HG02798 (cell line): ENCODE measurements around the gene PIK3R1.
A peak's percentile ranks its signal among the peaks of the same experiment; 100 is the strongest.

ENCODE experiments used
- ATAC-seq: cut with Tn5 transposase; IDR thresholded peaks from one replicate; pipeline ENCODE4 v1.9.1; 2021; ENCODE audit warnings: mild to moderate bottlenecking; ENCODE audit not compliant: unreplicated experiment, poor library complexity

Gene PIK3R1

DNA sequence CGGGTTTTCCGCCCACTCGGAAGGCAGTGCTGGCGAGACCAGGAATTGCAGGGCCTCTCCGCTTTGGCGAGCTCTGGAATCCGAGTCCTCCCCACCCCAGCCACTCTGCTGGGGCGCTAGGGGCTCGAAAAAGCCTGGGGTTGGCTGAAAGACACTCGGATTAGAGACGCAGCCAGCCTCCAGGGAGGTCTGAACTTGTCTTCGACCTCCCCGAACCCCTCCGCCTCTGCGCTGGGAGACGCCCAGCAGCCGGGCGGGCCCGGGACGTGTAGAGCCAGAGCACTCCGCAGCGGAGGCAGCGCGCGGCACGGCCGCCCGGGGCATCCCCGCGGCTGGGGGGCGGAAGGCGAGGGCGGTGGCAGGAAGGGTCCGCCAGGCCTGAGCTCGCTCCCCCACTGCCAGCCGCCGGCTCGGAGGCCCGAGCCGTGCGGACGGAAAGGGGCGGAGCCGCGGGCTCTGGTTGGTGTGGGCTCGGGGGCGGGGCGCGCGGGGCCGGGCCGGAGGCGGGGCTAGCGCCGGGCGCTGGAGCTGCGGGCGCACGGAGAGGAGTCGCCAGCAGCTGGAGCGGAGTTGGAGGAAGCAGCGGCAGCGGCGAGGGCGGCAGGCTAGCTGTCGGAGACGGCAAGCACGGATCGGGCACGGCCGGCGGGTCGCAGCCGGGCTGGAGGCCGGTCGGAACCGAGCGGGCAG is at the start of gene PIK3R1:
PIK3R1 (plus strand) TSS at position 549 of the 690 bp plus-strand sequence. CDS start 10,920 bp downstream, outside the sequence.
- peak; percentile 87 for ATAC-seq

DNA sequence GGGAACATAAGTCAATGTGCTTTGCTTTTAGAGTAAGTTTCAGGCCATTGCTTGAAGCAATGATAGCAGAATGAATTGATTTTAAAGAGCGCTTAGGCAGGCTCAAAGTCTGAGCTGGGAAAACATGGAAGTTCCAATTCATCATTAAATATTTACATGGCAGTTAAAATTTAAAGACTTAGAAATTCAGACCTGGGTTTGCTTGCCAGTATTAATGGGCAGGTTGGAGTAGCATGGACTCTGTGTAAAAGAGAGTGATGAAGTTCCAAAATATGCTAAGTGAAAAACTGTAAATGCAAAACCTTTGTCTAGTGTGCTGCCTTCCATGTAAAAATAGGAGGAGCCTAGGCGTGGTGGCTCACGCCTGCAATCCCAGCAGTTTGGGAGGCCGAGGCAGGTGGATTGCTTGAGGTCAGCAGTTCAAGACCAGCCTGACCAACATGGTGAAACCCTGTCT is 48.3 kb upstream of the PIK3R1 start:
- ATAC-seq: no peak

DNA sequence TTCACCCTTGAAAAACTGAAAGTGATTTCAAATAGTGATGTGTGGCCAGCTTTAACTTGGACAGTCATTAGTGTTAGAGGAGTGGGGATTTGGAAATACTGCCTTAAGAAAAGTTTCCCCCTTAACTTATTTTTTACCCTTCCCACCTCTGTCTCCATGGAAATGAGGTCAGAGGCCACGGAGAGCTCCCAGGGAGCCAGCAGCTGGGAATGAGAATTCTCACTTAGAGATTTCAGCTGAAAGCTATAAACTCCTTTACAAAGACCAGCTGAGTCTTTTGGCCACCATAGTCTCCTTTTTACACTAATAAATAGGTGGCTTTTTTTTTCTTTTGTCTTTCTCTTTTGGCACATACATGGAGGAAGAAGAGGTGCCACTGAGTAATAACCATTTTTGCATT is 45.7 kb upstream of the PIK3R1 start:
- ATAC-seq: no peak

DNA sequence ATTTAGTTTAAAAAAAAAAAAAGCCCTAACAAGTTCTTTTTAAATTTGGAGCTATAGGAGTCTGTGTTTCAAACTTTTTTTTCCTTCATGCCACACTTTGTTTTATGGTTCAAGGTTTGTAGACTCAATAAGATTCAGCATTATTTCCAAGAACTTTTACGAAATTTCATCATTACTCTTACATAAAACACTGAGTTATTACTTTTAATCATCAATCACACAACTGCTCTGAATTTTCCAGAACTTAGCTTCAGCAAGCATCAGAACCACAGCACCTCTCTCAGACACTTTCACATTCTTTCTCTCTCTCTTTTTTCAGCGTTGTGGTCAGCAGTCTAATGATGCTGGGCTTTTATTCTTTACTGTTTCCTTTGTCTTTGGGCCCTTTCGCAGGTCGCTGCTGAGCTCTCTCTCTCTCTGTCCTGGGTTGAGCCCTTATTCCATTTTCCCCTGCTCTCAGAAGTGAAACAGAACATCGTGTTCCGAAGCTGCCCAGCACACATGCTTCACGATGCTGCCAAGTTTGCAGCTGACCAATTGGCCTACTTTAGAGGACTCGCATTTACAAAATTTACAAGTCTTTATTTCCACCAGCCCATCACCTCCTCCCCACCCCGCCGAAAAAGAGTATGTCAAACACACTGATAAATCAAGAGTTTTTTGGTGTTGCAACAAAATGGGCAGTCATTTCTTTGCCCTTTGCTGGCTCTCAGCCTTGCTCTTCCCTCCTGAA is 44.6 kb upstream of the PIK3R1 start:
- no peak for ATAC-seq

DNA sequence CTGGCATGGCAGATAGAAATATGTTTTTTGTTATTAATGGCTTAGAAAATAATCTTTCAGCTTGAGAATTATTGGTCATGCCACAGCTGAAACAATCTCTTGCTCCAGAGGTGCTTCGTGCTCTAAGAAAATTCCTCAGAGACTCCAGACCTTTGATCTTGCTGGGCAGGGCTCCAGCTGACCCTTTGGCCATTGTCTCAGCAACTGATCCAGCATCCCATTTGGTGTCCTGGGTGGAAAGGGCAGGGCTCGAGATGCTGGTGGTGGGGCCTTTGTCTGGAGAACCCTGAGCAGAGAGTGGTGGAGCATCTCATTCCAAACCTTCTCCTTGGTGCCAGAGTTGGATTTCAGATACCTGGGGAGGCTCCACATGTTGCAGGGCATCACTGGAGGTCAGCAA is 43.2 kb upstream of the PIK3R1 start:
- ATAC-seq: no peak

DNA sequence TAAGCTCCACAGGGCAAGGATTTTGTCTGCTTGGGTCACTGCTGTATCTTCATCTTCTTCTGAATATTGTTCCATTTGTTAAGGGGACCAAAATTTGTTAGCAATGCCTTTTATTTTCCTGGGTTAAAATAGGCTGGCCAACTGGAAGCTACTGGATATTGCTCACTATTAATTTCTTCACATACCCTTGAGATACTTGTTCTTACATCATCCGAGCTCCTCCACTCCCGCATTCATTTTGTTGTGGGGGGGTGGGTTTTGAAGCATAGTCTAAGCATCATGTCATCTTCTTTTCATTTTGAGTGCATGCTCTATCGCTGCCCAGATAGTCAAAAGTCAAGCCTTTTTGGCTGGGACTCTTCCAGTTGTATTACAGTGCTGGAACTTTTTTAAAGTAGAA is 42.5 kb upstream of the PIK3R1 start:
- no peak for ATAC-seq

DNA sequence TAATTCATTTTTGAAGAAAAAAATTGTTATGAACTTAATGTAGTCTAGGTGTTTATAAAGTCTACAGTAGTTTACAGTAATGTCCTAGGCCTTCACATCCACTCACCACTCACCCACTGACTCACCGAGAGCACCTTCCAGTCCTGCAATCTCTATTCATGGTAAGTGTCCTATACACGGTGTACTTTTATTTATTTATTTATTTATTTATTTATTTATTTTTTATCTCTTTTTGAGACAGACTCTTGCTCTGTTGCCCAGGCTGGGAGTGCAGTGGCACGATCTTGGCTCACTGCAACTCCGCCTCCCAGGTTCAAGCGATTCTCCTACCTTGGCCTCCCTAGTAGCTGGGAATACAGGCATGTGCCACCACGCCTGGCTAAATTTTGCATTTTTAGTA is 39.3 kb upstream of the PIK3R1 start:
- ATAC-seq: no peak

DNA sequence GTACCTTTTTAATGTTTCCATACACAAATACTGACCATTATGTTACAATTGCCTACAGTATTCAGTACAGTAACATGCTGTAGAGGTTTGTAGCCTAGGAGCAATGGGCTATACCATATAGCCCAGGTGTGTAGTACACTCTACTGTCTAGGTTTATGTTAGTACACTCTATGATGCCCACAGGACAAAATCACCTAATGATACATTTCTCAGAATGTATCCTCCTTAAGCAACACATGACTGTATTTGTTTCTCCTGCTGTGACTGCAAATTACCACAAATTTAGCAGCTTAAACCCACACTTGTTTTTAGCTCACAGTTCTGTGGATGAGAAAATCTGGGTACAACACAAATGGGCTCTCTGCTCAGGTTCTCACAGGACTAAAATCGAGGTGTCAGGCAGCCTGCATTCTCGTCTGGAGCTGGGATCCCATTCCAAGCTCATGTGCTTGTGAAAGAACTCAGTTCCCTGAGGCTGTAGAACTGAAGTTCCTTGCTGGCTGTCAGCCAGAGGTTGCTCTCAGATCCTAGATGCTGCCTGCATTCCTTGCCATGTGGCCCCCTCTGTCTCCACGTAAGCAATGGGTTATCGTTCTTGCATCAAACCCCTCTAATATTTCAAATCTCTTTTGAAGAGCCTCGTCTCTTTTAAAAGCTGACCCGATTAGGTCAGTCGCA is 38.6 kb upstream of the PIK3R1 start:
- ATAC-seq: no peak

DNA sequence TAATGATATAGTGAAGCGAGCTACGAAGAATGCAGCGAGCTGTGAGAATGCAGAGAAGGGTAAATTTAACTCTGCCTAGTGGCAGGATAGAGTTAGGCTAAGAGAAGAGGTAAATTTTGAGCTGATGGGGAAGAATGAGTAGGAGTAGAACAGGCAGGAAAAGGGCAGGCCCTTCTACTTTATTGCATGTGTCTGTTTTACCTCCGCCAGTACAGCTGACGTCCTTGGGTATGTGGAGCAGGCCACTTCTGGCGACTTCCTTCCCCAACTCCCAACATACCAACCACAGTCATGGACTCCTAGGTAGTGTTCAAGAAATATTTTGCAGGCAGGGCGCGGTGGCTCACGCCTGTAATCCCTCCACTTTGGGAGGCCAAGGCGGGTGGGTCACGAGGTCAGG is 37.9 kb upstream of the PIK3R1 start:
- no peak for ATAC-seq

DNA sequence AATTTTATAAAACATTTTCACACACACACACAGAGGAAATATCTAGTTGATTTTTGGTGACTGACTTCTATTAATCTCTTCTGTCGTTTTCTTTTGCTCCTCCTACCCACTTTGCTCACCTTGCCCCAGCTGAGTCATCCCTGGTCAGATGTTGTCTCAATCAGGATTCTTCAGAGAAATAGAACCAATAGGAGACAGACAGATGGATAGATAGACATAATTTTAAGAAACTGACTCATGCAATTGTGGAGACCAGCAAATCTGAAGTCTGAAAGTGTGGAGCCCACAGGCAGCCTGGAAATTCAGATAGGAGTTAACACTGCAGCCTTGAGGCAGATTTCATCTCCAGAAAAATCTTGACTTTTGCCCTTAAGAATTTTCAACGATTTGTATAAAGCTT is 37.0 kb upstream of the PIK3R1 start:
- ATAC-seq: no peak

DNA sequence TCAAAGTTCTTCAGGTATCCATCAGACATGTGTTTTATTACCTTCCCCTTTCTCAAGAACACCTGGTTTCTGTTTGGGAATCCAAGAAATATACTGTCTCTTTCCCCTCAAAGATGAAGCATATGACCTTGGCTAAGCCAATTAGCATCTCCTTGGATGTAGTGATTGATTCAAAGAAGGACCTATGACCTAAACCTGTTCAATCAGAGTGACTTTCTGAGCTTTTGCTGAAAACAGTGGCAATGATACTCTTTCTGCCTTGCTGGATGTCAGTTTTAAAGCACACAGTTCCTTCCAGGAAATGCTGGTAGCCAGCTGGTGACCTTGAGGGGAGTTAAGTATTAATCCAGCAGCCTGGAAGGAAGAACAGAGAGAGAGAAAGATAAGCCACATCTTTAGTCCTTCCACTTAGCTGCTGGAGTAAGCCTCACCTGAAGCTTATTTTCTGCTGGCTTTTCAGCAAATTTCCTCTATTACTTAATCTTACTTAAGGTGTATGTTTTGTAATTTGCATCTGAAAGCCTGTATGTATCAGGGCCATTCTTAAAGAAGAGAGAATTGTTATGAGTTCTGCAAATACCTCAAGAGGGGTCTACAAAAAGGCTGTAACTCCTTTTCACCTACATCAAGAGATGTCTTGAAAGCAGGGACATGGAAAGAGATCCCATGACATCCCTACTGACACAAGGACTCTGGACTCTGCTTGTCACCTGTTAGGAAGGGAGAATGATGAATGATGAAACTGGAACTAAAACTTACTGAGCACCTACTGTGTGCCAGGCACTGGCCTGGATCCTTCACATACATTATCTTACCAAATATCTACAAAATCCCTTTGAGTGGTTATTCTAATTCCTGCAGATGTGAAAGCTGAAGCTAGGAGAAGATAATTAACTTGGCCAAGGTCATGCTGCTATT is 35.2 kb upstream of the PIK3R1 start:
- no peak for ATAC-seq

DNA sequence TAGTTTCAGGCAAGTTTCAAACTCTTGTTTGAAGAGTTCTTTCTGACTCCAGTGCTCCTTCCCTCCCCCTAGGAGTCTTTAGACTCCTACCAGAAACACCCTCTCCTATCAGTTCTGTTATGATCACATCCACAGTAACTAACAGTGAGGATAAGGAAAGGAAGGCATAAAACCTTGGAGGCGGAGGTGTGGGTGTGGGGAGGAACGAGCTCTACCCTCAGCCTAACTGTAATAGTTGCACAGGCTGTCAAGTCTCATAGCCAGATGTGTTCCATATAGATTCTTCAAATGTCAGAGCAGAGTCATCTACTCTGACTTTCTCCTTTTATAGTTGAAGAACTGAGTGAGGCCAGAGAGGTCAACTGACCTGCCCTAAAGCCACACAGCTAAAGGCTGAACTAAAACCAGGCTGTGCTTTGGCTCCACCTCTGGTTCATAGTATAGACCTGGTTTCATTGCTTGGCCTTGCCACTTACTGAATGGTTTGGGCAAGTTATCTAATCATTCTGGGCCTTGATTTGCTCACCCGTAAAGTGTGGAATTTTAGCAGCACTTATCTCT is 34.4 kb upstream of the PIK3R1 start:
- no peak for ATAC-seq

DNA sequence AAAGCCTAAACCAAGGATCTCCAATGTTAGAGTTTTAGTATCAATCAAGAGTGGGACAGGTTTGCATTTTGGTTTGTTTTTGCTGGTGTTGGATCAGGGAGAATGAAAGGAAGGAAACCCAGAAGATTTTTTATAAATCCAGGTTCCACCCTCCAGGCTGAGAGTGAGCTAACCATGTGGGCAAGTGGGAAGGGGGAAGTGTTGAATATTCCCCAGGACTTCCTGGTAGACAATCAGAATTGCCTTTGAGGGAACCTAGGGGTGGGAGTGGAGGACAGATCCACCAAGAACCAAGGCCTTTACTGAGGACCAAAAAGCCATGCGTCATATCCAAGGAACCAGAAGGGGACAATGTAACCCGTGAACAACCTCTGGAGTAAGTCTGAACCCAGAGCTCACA is 33.5 kb upstream of the PIK3R1 start:
- no peak for ATAC-seq

DNA sequence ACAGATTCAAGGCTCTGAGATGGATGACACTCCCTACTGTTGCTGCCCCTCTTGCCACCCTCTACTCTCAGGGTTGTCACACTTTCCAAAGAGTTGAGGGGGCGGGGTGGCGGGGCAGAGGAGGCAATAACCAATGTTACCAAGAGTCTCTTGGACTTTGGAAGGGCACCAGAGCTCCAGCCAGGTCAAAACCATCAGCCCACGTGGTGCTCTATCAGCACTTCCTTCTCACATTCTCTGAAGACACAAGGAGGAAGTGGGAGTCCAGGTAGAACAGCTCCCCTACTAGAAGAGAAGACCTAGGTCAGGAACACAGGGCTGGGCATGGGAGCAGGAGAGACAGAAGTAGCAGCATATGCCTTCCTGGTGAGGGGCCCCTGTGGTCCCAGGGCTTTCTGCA is 33.0 kb upstream of the PIK3R1 start:
- no peak for ATAC-seq

DNA sequence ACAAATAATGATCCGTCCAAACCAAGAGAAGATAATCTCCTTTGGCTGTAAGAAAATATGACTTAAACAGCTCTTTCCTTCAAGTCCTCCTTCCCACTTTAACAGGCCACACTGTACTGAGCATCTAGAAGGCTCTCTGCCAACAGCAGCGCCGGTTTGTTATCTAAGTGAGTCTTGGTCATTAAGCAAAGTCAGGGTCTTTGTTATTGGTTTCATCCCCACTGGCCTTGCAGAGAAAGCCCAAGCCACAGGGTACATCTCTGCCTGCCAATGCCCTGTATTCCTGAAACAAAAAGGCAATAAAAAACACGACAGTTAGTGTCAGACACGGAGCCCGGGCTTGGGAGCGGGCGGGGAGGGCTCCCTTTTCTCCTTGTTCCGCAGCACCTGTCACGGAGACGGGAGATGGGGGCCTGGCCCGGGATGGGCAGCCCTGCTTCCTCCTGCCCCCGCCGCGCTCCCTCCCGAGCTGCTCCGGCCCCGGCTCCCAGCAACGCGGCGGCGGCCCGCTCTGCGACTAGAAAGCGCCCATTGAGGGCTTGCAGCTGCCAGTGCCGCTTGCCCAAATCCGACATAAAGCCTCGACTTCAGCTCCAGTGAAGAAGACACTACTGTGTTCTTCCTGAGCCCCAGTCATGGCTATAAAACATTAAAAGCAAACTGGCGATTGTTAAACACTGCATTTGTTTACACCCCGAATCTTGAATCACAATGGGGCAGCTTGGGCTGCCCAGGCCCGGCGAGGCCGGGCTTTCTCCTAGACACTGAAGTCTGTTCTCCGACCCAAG is 28.1 kb upstream of the PIK3R1 start:
- ATAC-seq: no peak

DNA sequence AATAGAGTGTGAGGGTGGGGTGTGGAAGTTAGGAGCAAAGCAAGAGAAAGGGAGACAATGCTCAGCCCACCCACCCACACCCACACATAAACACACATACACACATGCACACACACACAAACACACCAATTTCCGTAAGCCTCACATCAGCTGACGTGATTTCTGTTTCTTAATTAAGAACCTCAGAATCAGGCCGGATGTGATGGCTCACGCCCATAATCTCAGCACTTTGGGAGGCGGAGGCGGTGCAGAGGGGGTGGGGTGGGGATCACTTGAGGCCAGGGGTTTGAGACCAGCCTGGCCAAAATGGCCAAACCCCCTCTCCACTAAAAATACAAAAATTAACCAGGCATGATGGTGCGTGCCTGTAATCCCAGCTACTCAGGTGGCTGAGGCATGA is 26.4 kb upstream of the PIK3R1 start:
- ATAC-seq: no peak

DNA sequence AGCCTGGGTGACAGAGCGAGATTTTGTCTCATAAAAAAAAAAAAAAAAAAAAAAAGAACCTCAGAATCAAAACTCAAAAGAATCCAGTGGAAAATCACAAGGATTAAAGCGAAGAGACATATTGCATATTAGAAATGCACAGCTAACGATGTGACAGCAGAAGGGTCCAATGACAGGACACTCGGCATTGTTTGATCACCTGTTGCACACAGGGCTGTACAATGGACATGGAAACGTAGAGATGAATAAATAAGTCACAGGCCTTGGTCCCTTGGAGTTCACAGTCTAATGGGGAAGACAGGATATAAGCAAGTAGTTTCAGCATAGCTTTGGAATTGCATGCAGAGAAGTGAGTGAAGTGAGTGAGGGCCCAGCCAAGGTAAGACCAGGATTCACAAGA is 25.9 kb upstream of the PIK3R1 start:
- ATAC-seq: no peak

DNA sequence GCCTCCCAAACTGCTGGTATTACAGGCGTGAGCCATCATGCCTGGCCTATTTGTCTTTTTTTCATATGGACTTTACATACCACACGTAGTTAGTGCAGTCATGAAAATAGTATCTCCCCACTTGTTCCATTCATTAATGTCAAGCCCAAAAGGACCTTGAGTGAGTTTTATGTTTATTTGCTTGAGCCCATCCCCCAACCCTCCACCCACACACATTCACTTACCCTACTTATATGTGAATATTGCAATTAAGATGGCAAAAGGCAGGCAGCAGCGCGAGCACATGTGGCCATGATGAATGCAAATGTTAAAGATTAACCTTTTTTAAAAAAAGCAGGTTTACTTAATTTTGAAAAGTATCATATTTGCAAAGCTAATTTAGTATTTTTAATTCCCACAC is 24.9 kb upstream of the PIK3R1 start:
- no peak for ATAC-seq

DNA sequence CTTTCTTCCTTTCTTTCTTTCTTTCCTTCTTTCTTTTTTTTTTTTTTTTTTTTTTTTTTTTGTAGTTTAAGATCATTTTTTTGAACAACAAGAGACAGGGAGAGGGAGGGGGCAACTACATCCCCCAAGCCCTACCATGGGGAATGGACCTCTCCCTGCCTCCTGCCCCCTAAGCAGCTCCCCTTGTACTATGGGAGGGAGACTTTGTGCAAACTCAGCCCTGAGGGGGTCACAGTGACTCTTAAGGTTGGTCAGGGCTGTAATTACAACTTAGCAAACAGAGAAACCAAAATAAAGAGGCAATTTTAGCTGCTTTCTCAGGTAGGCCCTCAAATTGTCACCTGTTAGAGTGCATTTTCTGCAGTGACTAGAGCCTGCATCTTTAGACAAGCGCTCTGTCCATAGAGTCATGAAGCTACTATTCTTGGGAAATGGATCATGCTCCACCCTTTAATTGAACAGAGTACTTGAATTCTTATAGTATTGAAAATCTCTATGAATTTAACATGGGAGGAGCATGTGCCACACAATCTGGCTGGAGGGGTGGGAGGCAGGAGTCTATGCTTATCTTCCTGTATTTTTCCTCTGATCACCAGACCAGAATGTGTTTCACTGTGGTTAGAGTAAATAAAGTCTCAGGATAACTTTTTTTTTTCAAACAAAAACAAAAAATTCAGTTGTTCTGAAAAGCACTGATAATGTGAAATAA is 24.3 kb upstream of the PIK3R1 start:
- no peak for ATAC-seq
